Panc1 (cell line): Measurements from ENCODE around the gene SOX8. TPM values are rescaled to one million over a fixed set of nuclear protein-coding genes. Genes with fewer than 3 reads are reported as not detected.

Experiments used
- ATAC-seq: fragments of 200-7000 bp; cut with Tn5 transposase; 2 replicates; pipeline ENCODE4 v1.9.1; 2020; ENCODE audit warnings: mild to moderate bottlenecking, moderate library complexity
- BruUV-seq: library from RNA; stranded (reverse); fragments of 400-500 nt; replicated peaks from 2 replicates; lab custom pipeline; 2021; lab: Mats Ljungman, UMichigan
- CTCF ChIA-PET: fragments of 300-600 bp; sonication (Branson Sonifier 250); formaldehyde crosslinking; loops from one replicate; lab custom pipeline; 2022; ENCODE audit warnings: antibody characterized with exemption; lab: Charles Lee
- POLR2A ChIA-PET: fragments of 300-600 bp; sonication (Branson Sonifier 250); formaldehyde crosslinking; loops from one replicate; lab custom pipeline; 2022; ENCODE audit warnings: antibody characterized with exemption; lab: Charles Lee
- DNase-seq: peaks from one replicate; pipeline ENCODE4 v3.0.0-alpha.2; 2010; ENCODE audit warnings: low read depth, low spot score
- H3K27ac ChIP-seq: 2 replicates; pipeline ENCODE4 v1.5.1; 2011; ENCODE audit warnings: mild to moderate bottlenecking, low read length, inconsistent platforms
- H3K27me3 ChIP-seq: fragments of 200-500 bp; sonication (Bioruptor generic); 2 replicates; pipeline ENCODE4 v1.6.0; 2014; ENCODE audit warnings: low read length, inconsistent platforms; ENCODE audit not compliant: control insufficient read depth, insufficient read depth
- H3K36me3 ChIP-seq: fragments of 200-500 bp; sonication (Bioruptor generic); 2 replicates; pipeline ENCODE4 v1.5.1; 2014; ENCODE audit warnings: inconsistent platforms, mild to moderate bottlenecking, low read length, moderate library complexity; ENCODE audit not compliant: control insufficient read depth, insufficient read depth
- H3K4me1 ChIP-seq: 2 replicates; pipeline ENCODE4 v1.5.1; 2011; ENCODE audit warnings: inconsistent platforms, mild to moderate bottlenecking, low read length, moderate library complexity; ENCODE audit not compliant: control insufficient read depth, insufficient read depth
- H3K4me3 ChIP-seq, 2 experiments: 2 replicates each; pipeline ENCODE4 v1.5.1; 2011 to 2012; ENCODE audit warnings: low read depth in 2 of 2, low read length in 2 of 2, mild to moderate bottlenecking in 2 of 2, inconsistent platforms in 1 of 2, moderate library complexity in 1 of 2
- H3K9me3 ChIP-seq: fragments of 200-500 bp; sonication (Bioruptor generic); 2 replicates; pipeline ENCODE4 v1.5.1; 2014; ENCODE audit warnings: low read depth, mild to moderate bottlenecking, inconsistent platforms, low read length, moderate library complexity; ENCODE audit not compliant: control insufficient read depth, insufficient read depth
- CTCF ChIP-seq: fragments of 450-650 bp; IDR thresholded peaks from 2 replicates; pipeline ENCODE4 v1.5.1; 2017; ENCODE audit warnings: mild to moderate bottlenecking
- POLR2AphosphoS5 ChIP-seq: IDR thresholded peaks from 2 replicates; pipeline ENCODE4 v1.6.1; 2012; ENCODE audit warnings: mild to moderate bottlenecking, low read depth, low read length, moderate library complexity
- REST ChIP-seq, 2 experiments: IDR thresholded peaks; 2 replicates each; pipeline ENCODE4 v1.6.1; 2011 to 2012; ENCODE audit warnings: low read depth in 2 of 2, control low read depth in 1 of 2, low read length in 1 of 2, mild to moderate bottlenecking in 1 of 2, moderate library complexity in 1 of 2; ENCODE audit not compliant: insufficient read depth in 1 of 2
- SIN3A ChIP-seq: IDR thresholded peaks from 2 replicates; pipeline ENCODE4 v1.6.1; 2012; ENCODE audit warnings: low read depth, mild to moderate bottlenecking, low read length, moderate library complexity, borderline replicate concordance; ENCODE audit not compliant: insufficient read depth
- TCF7L2 ChIP-seq: IDR thresholded peaks from 2 replicates; pipeline ENCODE4 v1.6.1; 2011; ENCODE audit warnings: mild to moderate bottlenecking, low read depth, low read length, inconsistent platforms
- in situ Hi-C: cut with HindIII; loops from 2 replicates; pipeline ENCODE4 v1.10.0; 2016; ENCODE audit warnings: low sequenced_read_pairs, low pct_unique_long_range_greater_than_20kb
- intact Hi-C: fragments of 100-400 bp; cut with micrococcal nuclease; formaldehyde crosslinking; loops from one replicate; pipeline ENCODE4 v1.10.0; 2022; ENCODE audit not compliant: unreplicated experiment
- total RNA-seq: library from RNA; stranded (reverse); gene quantifications from one replicate; pipeline ENCODE4 v1.2.1, GENCODE V29; 2021; ENCODE audit not compliant: unreplicated experiment

SOX8 gene
- total RNA-seq, 1 experiment from 2014 or later = 1.8 TPM

GRCh38 chr16:1020591-1020990 lies 39.0 kb downstream of the SOX8 start:
- H3K27me3 ChIP-seq = no peaks in the 10 kb centered on the region; the same call in 1 of the 2 replicates
- no peak for DNase-seq
- no peaks in the 10 kb centered on the region for H3K36me3 ChIP-seq
- POLR2A ChIA-PET = no interaction called here
- TF ChIP-seq SIN3A (no peak), TCF7L2 (no peak), CTCF (no peak), POLR2AphosphoS5 (no peak), REST (IDR thresholded peaks at IDR 0.05; ENCODE audit: insufficient read depth in 1 of 2, low read depth in 2 of 2, low read length in 1 of 2) (no peak)
- H3K4me3 ChIP-seq = no peak overlapping the region
- no peaks in the 10 kb centered on the region for H3K9me3 ChIP-seq
- CTCF ChIA-PET = no interaction called here
- intact Hi-C loops (no loop called here), in situ Hi-C loops (no loop called here)
- H3K27ac ChIP-seq = no peak overlapping the region
- peaks cover 9% of the 10 kb centered on the region; the same call in 1 of the 2 replicates for H3K4me1 ChIP-seq
- ATAC-seq = no peak
- BruUV-seq = no TSS peak

- Histone ChIP-seq H3K27me3 (no peaks in the 10 kb centered on the region; the same call in 1 of the 2 replicates), H3K9me3 (no peaks in the 10 kb centered on the region), H3K27ac (no peak overlapping the region), H3K4me3 (no peak overlapping the region), H3K36me3 (no peaks in the 10 kb centered on the region), H3K4me1 (peaks cover 9% of the 10 kb centered on the region; the same call in 1 of the 2 replicates)
- CTCF ChIA-PET = no interaction called here
- in situ Hi-C loops (no loop called here), intact Hi-C loops (no loop called here)
- no TSS peak for BruUV-seq
- TF ChIP-seq CTCF = no peak
- no peak for TF ChIP-seq POLR2AphosphoS5
- no peak for TF ChIP-seq TCF7L2
- no peak for TF ChIP-seq REST (IDR thresholded peaks at IDR 0.05; ENCODE audit: insufficient read depth in 1 of 2, low read depth in 2 of 2, low read length in 1 of 2)
- TF ChIP-seq SIN3A = no peak
- POLR2A ChIA-PET = interaction anchor here (0.6 kb wide), 1 partner anchor 386 kb away, joined by 3 read pairs; no protein-coding TSS in a partner anchor
- ATAC-seq (no peak), DNase-seq (no peak)
Observed at GRCh38 chr16:1021553-1022160, 40.1 kb downstream of the SOX8 start.
